Endothelial cell (in vitro differentiated cells): ENCODE results near the gene VDR. TPM values are rescaled to one million over a fixed set of nuclear protein-coding genes. Genes with fewer than 3 reads are reported as not detected.

ENCODE experiments used
- DNase-seq: peaks from one replicate; pipeline ENCODE4 v3.0.0; 2021; ENCODE audit warnings: low spot score
- H3K27ac Mint-ChIP-seq: one replicate; pipeline ENCODE4 v1.8.0; 2021; ENCODE audit warnings: mixed read lengths, inconsistent platforms; ENCODE audit not compliant: unreplicated experiment
- H3K27me3 Mint-ChIP-seq: one replicate; pipeline ENCODE4 v1.8.0; 2021; ENCODE audit warnings: mild to moderate bottlenecking, moderate library complexity, mixed read lengths, inconsistent platforms; ENCODE audit not compliant: unreplicated experiment
- H3K36me3 Mint-ChIP-seq: one replicate; pipeline ENCODE4 v1.8.0; 2021; ENCODE audit warnings: mild to moderate bottlenecking, low read depth, mixed read lengths, inconsistent platforms; ENCODE audit not compliant: unreplicated experiment
- H3K4me1 Mint-ChIP-seq: one replicate; pipeline ENCODE4 v1.8.0; 2021; ENCODE audit warnings: mild to moderate bottlenecking, mixed read lengths, inconsistent platforms; ENCODE audit not compliant: unreplicated experiment
- H3K4me3 Mint-ChIP-seq: one replicate; pipeline ENCODE4 v1.8.0; 2021; ENCODE audit warnings: mild to moderate bottlenecking, mixed read lengths, inconsistent platforms; ENCODE audit not compliant: unreplicated experiment
- H3K9me3 Mint-ChIP-seq: one replicate; pipeline ENCODE4 v1.8.0; 2021; ENCODE audit warnings: mixed read lengths, inconsistent platforms; ENCODE audit not compliant: unreplicated experiment
- CTCF ChIP-seq: fragments of 200-600 bp; sonication (generic); IDR thresholded peaks from one replicate; pipeline ENCODE4 v1.5.0; 2021; ENCODE audit warnings: antibody characterized with exemption; ENCODE audit not compliant: unreplicated experiment
- total RNA-seq: library from RNA; stranded (reverse); fragmentation: NEBNext Ultra II Directional; extraction: Animal tissue kit (Norgen Biotek cat#: 25700); gene quantifications from one replicate; pipeline ENCODE4 v1.2.1, GENCODE V29; 2021; ENCODE audit not compliant: unreplicated experiment

The VDR gene
- total RNA-seq, 1 donor from 2014 or later: 2.3 TPM

- H3K4me1 Mint-ChIP-seq: peaks cover 14% of the 10 kb centered on the region
- TF ChIP-seq CTCF: no peak
- no peaks in the 10 kb centered on the region for H3K9me3 Mint-ChIP-seq
- no peak overlapping the region for H3K27ac Mint-ChIP-seq
- no peak for DNase-seq
- no peaks in the 10 kb centered on the region for H3K36me3 Mint-ChIP-seq
- no peak overlapping the region for H3K4me3 Mint-ChIP-seq
- H3K27me3 Mint-ChIP-seq: peaks cover 8% of the 10 kb centered on the region
Measured at GRCh38 chr12:47913081-47913480, 8.3 kb upstream of the VDR start.

- peaks cover 14% of the 10 kb centered on the region for H3K4me1 Mint-ChIP-seq
- H3K36me3 Mint-ChIP-seq: no peaks in the 10 kb centered on the region
- peaks cover 10% of the 10 kb centered on the region for H3K27me3 Mint-ChIP-seq
- no peak overlapping the region for H3K4me3 Mint-ChIP-seq
- no peak for TF ChIP-seq CTCF
- no peak overlapping the region for H3K27ac Mint-ChIP-seq
- no peak for DNase-seq
- no peaks in the 10 kb centered on the region for H3K9me3 Mint-ChIP-seq
Measured at GRCh38 chr12:47912556-47912955, 7.8 kb upstream of the VDR start.

GRCh38 chr12:47910981-47911380, 6.2 kb upstream of the VDR start:
- no peak for TF ChIP-seq CTCF
- H3K4me1 Mint-ChIP-seq: peaks cover 15% of the 10 kb centered on the region
- no peak overlapping the region for H3K4me3 Mint-ChIP-seq
- H3K9me3 Mint-ChIP-seq: no peaks in the 10 kb centered on the region
- peaks cover 10% of the 10 kb centered on the region for H3K27me3 Mint-ChIP-seq
- no peak overlapping the region for H3K27ac Mint-ChIP-seq
- H3K36me3 Mint-ChIP-seq: no peaks in the 10 kb centered on the region
- DNase-seq: no peak

GRCh38 chr12:47910486-47910885, 5.7 kb upstream of the VDR start:
- Mint-ChIP-seq H3K9me3 (no peaks in the 10 kb centered on the region), H3K27me3 (peaks cover 10% of the 10 kb centered on the region), H3K36me3 (no peaks in the 10 kb centered on the region), H3K27ac (no peak overlapping the region), H3K4me1 (peaks cover 18% of the 10 kb centered on the region), H3K4me3 (no peak overlapping the region)
- no peak for DNase-seq
- TF ChIP-seq CTCF: no peak

- no peak for DNase-seq
- H3K27ac Mint-ChIP-seq: no peak overlapping the region
- H3K36me3 Mint-ChIP-seq: no peaks in the 10 kb centered on the region
- H3K4me1 Mint-ChIP-seq: peaks cover 18% of the 10 kb centered on the region
- peaks cover 8% of the 10 kb centered on the region for H3K27me3 Mint-ChIP-seq
- no peak for TF ChIP-seq CTCF
- no peak overlapping the region for H3K4me3 Mint-ChIP-seq
- H3K9me3 Mint-ChIP-seq: no peaks in the 10 kb centered on the region
Measured at GRCh38 chr12:47909839-47910465, 5.2 kb upstream of the VDR start.
